Fibroblast of lung (primary cell): ENCODE data around the gene TTLL9.
A peak's percentile ranks its signal among the peaks of the same experiment; 100 is the strongest.

Experiments used
- EZH2 ChIP-seq: IDR thresholded peaks from 2 replicates; pipeline ENCODE4 v1.5.1; 2012; ENCODE audit warnings: low read length, control low read depth, mild to moderate bottlenecking; ENCODE audit errors: missing control alignments
- TF ChIP-seq, protein P1 (sequence below), 2 donors: IDR thresholded peaks in 1 of 2; conservative IDR thresholded peaks in 1 of 2; 1 replicate in 1 of 2; 2 replicates in 1 of 2; pipeline ENCODE4 v1.5.1; 2011 to 2012; ENCODE audit warnings: low read length in 2 of 2, control low read depth in 1 of 2, inconsistent platforms in 1 of 2, low read depth in 1 of 2, mild to moderate bottlenecking in 1 of 2

DNA sequence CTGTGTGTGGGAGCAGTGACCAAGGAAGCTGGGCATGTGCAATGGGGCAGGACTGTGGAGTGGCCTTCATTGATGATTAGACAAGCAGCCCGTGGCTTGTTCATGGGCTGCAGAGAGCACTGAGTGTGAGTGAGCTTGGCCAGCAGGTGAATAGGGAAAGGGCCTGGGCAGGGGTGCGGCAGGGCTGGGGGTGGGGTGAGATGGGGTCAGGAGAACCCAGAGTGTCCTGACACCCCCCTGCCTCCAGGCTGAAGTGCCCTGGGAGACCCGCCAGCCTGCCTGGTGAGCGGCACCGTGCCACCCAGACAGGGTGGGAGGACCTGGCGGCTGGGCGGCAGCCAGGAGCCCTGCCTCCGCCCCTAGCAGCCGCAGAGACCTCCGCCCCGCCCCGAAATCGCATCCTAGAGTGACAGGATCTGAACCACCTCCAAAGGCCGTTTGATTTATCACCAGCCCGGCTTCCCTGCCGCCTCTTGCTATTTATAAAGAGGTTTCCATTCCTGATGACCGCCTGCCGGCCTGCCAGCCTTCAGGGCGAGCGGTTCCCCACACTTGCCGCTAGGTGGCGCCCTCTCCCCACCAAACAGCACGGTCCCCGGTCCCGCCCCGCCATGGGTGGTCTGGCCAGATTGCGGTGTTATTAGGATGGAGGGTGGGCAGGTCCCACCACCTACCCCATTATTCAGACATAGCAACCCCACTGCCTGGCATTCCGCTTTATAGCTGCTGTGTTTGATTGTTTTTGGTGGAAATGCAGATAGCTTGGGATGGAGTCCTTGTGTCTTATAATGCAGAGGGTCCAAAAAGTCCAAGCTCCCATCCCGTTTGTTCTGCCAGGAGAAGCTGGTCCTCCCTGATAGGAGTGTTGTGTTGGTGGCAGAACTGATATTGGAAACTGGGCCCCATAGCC, 47.8 kb upstream of the TTLL9 start:
- TF ChIP-seq, protein P1, sequence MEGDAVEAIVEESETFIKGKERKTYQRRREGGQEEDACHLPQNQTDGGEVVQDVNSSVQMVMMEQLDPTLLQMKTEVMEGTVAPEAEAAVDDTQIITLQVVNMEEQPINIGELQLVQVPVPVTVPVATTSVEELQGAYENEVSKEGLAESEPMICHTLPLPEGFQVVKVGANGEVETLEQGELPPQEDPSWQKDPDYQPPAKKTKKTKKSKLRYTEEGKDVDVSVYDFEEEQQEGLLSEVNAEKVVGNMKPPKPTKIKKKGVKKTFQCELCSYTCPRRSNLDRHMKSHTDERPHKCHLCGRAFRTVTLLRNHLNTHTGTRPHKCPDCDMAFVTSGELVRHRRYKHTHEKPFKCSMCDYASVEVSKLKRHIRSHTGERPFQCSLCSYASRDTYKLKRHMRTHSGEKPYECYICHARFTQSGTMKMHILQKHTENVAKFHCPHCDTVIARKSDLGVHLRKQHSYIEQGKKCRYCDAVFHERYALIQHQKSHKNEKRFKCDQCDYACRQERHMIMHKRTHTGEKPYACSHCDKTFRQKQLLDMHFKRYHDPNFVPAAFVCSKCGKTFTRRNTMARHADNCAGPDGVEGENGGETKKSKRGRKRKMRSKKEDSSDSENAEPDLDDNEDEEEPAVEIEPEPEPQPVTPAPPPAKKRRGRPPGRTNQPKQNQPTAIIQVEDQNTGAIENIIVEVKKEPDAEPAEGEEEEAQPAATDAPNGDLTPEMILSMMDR (conservative IDR thresholded peaks at IDR 0.05 in 1 of 2, IDR thresholded peaks at IDR 0.05 in 1 of 2; ENCODE audit: low read depth in 1 of 2, low read length in 2 of 2) = peak; percentile 89 to 90
- no peak for TF ChIP-seq EZH2
